OCI-M2 (cell line): Measurements from ENCODE around the gene ZNF71.

ENCODE experiments used
- DNase-seq: peaks from one replicate; lab custom pipeline; 2025; ENCODE audit not compliant: unreplicated experiment; lab: John Stamatoyannopoulos, UW

Gene ZNF71

DNA sequence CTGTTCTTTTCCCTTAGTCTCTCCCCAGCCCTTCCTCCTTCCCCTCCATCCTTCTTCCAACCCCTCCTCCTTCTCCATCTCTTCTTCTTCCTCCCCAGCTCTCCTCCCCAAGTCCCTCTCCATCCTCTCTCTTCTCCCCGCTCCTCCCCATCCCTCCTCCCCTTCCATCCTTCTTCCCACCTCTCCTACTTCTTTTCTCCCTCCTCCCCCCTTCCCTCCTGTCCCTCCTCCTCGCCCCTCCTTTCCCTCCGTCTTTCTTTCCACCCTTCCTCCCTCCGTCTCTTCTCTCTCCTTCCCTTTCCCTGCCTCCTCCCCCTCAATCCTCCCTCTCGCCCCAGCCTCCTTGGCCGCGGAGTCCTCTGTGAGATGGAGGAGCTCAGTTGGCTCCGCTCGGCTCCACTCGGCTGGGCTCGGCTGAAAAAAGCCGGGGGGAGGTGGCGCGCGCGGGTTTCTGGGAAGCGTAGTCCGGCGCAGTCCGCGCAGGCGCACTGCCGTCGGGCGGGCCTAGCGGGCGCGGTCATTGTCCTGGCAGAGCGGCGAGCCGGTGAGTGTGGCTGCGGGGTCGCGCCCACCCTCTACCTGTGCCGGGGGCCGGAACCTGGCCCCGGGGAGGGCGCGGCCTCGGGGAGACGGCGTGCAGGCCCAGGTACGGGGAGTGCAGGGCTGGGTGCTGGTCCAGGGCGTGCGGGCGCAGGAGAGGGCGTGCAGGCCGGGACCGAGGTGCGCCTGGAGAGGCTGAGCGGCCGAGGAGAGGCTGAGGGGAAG lies at the start of gene ZNF71:
Gene ZNF71, plus strand, starts transcription at position 520 of the 765 bp plus-strand sequence. CDS start 6,257 bp downstream, outside the sequence.
- peak; percentile 42 for DNase-seq

DNA sequence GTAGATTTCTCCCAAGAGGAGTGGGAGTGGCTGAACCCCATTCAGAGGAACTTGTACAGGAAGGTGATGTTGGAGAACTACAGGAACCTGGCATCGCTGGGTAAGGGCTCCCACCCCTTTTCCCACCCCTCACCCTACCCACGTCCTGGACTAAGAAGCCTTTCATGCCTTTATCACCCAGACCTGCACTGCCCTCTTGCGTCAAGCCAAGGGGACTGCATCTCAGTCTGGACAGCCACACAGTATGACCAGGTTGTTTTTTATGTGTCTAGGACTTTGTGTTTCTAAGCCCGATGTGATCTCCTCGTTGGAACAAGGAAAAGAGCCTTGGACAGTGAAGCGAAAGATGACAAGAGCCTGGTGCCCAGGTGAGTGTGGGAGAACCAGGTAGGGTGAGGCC lies 47.6 kb upstream of the ZNF71 start:
- no peak for DNase-seq

DNA sequence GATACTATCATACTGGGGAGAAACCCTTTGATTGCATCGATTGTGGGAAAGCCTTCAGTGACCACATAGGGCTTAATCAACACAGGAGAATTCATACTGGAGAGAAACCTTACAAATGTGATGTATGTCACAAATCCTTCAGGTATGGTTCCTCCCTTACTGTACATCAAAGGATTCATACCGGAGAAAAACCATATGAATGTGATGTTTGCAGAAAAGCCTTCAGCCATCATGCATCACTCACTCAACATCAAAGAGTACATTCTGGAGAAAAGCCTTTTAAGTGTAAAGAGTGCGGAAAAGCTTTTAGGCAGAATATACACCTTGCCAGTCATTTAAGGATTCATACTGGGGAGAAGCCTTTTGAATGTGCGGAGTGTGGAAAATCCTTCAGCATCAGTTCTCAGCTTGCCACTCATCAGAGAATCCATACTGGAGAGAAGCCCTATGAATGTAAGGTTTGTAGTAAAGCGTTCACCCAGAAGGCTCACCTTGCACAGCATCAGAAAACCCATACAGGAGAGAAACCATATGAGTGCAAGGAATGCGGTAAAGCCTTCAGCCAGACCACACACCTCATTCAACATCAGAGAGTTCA lies 40.7 kb upstream of the ZNF71 start:
- no peak for DNase-seq

GRCh38 chr19:56562766-56563165 lies 32.3 kb upstream of the ZNF71 start:
- no peak for DNase-seq

DNA sequence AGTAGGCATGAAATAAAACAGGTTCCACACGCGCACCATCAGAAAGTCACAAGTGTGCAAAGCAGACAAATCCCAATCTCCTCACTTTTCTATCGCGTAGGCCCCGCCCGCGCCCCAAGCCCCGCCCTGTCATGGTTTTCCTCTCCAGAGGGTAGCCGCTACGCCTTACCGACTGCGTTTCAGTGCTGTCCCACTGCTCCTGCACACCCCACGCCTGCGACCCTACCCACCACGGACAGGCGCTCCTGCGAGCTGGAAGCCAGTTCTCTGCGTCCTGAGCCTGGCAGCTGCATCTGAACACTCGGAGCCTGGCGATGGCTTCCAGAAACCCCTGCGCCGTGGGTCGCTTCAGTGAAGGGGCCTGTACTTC lies 28.2 kb upstream of the ZNF71 start:
- no peak for DNase-seq

DNA sequence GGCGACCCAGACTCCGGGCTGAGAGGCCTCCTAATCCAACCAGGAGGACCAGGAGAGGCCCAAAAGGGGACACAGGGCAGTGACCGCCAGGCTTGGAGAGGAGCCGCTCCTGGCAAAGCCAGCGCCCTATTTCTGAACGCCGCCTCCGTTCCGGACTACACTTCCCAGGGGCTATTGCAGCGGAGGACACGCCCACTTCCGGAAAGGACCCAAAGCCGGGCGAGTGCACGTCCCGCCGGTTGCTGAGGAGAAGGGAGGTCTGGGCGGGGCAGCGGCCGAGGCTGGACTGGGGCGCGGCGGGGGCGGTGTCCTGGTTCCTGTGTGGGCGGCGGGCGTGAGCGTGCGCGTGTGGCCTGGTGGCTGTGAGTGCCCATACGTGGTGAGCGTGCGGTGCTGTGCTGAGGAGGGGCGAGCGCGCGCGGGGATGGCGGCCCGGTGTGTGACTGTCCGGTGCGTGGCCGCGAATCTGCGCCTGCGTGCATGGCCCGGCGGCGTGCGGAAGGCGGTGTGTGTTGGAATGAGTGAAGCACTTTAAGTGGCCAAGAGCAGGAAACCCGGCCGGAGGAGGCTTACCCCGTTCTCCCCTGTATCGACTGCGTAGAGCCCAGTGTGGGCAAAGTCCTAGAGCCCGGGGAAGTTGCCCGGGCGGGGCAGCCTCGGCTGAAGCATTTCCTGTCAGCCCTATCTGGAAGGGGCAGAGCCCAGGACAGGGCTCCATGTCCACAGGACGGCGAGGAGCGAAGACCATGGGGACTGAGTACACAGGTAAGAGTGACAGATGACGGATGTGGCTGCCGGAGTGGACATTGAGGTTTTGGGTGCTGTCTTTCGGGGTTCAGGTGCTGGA lies 27.6 kb upstream of the ZNF71 start, which contains the start of gene ZNF470:
Gene ZNF470, plus strand, starts transcription at position 195 of the 847 bp plus-strand sequence. CDS start 2,844 bp downstream, outside the sequence.
- peak; percentile 61 for DNase-seq

GRCh38 chr19:56572589-56572988 lies 22.5 kb upstream of the ZNF71 start:
- no peak for DNase-seq

DNA sequence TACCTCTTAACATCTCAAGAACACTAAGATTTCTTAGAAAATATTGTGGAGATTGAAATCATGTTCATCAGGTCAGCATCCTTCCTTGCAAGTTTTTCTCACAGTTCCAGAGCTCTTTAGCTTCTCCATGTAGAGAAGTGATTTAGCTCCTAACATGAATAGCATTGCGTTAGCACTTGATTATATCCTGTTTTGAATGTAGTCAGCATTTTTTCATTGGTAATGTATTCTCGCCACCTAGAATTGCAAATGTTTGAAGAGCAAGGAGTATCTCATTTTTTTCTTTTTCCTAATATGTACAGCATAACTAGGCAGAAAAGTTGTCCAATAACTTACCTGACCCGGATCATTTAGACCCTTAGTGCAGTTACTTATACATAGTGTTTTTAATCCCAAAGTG lies 21.2 kb upstream of the ZNF71 start:
- no peak for DNase-seq

GRCh38 chr19:56577719-56578602 lies 17.1 kb upstream of the ZNF71 start:
- DNase-seq, result no peak

- DNase-seq, result no peak
Observed at GRCh38 chr19:56594446-56594782, 688 bp upstream of the ZNF71 start.

DNA sequence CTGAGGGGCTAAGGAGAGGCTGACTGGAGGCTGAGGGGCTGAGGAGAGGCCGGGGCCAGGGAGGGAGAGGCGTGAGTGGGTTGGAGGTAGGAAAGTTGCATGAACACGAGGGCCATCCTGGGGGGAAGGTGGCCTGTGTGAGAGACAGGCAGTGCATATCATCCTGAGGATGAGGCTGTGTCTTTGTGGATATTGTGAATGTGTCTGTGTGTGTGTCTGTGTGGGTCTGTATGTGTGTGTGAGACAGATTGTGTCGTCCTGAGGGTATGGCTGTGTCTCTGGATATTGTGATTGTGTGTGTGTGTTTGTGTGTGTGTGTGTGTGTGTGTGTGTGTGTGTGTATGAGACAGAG lies 422 bp downstream of the ZNF71 start:
- DNase-seq, result no peak

DNA sequence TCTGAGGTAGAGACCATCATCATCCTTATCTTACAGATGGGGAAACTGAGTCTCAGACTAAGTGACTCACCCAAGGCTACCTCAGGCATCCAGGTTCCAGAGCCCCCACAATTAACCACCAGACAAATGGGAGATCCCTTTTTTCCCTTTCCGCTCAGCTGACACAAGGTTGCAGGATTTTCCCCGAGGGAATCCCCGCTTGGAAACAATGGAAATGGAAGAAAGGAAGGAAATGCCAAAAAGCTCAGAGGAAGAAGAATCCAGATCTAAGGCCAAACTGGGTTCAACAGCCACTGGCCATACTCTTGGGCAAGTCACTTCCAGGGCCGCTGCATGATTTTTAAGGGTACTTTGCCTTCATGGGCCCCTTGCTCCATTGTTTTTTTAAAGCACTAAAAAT lies 1.6 kb downstream of the ZNF71 start:
- no peak for DNase-seq

DNA sequence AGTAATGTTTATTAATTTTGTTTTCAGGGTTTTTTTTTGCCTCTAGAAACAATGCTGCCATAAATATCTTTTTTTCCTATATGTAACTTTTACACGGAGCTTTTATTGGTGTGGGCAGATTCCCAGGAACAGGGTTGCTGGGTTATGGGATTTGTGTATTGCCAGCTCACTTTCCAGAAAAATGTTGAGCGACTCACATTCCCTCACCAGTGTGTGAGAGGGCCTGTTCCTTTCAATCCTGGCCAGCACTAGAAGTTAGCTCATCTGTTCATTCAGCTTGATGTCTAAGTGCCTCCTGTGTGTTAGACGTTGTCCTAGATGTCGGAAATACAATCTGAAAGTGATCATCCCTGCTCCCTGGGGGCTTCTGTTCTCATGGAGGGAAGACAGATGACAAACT lies 2.6 kb downstream of the ZNF71 start:
- no peak for DNase-seq

DNA sequence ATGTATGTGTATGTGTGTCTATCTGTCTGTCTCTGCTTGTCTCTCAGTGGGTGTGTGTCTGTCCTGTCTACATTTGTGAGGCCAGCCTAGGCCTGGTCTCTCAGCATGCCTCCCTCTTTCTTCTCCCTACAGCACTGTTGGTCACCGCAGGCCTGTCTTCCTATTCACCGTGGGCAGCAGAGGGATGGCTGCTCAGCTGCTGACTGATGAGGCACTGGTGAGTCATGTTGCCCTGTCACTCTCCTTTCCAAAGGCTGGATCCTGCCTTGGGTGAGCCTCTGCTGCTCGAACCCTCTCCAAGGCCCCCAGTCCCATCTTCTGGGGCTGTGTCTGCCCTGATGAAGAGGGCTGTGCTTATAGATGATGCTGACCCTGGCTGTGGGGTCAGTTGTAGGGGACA lies 6.3 kb downstream of the ZNF71 start:
- DNase-seq, result no peak

DNA sequence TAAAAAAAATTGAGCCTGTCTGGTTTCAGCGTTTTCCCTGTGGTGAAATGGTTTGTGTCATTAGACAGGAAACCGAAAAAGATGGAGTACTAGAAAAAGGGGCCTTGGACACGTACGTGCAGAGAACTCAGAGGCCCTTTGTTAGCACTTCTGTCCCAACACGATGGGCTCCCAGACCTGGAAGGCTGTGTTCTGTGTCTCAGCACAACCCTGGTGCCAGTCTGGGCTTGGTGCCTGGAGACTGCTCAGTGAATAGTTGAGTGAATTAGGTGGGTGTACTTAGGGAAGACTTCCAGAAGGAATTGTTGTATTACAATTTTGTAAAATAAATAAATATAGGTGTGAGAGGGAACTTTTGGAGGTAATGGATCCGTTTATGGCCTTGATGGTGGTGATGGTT lies 8.7 kb downstream of the ZNF71 start:
- DNase-seq, result no peak

- no peak for DNase-seq
Observed at GRCh38 chr19:56608274-56608964, 13.3 kb downstream of the ZNF71 start.

DNA sequence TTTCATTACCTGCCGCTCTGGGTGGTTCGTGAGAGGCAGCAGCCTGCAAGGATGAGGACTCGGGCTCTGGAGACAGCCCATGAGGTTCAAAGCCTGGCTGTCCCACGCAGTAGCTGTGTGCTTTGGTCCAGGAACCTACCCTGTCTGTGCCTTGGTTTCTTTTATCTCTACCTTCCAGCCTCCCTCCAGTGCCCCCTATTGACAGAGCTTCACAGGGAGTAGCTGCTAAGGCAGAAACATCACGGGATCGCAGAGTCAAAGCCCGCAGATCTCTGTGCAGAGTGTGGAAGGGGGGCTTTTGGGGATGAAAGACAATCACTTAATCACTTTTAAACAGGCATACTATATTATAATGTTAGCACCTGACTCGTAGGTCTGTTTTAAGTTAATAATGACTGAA lies 16.2 kb downstream of the ZNF71 start:
- DNase-seq, result no peak

- DNase-seq, result no peak
Observed at GRCh38 chr19:56612737-56613136, 17.6 kb downstream of the ZNF71 start.

DNA sequence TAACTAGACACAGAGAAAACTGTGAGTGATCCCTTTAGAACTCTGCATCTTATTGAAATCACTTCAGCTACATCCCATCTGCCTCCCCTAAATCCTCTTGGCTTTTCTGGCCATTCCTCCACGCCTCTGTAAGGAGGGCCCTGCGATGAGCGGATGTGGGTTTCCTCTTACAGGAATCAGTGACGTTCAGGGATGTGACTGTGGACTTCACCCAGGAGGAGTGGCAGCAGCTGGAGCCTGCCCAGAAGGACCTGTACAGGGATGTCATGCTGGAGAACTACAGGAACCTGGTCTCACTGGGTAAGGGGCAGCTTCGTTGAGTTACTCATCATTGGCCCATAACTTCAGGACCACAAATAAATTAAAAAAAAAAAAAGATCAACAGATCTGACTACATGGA lies 18.5 kb downstream of the ZNF71 start:
- no peak for DNase-seq

DNA sequence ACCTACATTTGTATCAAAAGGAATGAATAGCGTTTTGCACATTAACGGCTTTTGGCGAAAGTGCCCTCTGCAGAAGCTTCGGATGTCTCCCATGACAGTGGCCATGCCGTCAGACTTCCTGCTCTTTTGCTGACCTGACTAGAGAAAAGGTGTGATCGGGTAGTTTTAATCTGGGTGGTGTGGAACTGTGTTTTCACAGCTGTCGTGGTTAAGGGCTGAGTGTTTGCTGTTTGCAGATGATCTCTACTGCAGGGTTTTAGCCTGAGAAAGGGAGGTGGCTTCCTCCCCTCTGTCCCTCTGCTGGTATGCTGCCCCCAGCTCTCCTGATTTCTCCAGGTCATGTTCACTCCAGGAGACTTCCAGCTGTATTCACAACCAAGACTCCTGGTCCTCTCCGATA lies 22.4 kb downstream of the ZNF71 start:
- DNase-seq, result no peak

DNA sequence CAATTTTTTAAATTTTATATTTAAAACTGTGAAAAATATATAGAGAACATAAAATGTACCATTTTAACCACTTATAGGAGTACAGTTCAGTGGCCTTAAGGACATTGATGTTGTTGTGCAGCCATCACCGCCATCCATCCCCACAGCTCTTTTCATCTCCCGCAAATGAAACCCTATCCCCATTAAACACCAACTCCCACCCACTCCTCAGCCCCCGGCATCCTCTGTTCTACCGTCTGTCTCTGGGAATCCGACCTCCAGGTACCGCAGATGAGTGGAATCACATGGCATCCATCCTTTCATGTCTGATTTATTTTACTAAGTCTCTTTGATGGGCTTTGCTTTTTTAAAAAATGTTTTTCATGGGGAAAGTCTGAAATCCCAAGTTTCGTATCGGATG lies 24.0 kb downstream of the ZNF71 start:
- no peak for DNase-seq
